ENCODE data around the gene SPSB2. TPM values are rescaled to one million over a fixed set of nuclear protein-coding genes. Genes with fewer than 3 reads are reported as not detected.

The SPSB2 gene
- total and polyA plus RNA-seq, 9 of the 15 experiments (the other 6 are each of a cell fraction or from before 2014, with no cell fraction given) = 0.10 to 10.6 (median 1.9) TPM

GRCh38 chr12:6843118-6843902, 29.8 kb downstream of the SPSB2 start (continued):
- TF ChIP-seq NR0B1 (IDR thresholded peaks at IDR 0.05; ENCODE audit: partially characterized antibody) = no peak
- TF ChIP-seq SAFB2 (IDR thresholded peaks at IDR 0.05; ENCODE audit: borderline replicate concordance, low read depth, low read length, severe bottlenecking) = no peak
- TF ChIP-seq TAF1 (IDR thresholded peaks at IDR 0.05; ENCODE audit: control insufficient read depth, extremely low read depth, insufficient read depth, low read length, severe bottlenecking) = no peak
- TF ChIP-seq ZNF740 (CRISPR knock-in tag; IDR thresholded peaks at IDR 0.05) = peak; percentile 46; the same call in 1 of the 2 replicates
- no peak for TF ChIP-seq ZNF740 (tag; IDR thresholded peaks at IDR 0.05)
- peak; percentile 58 for TF ChIP-seq ZNF592 (IDR thresholded peaks at IDR 0.05)
- TF ChIP-seq ZNF444 (CRISPR knock-in tag; IDR thresholded peaks at IDR 0.05) = no peak
- no peak for TF ChIP-seq BRF2 (IDR thresholded peaks at IDR 0.05; ENCODE audit: borderline replicate concordance, insufficient read depth, insufficient read length)
- no peak for TF ChIP-seq MED1 (CRISPR knock-in tag; IDR thresholded peaks at IDR 0.05; ENCODE audit: borderline replicate concordance)
- no peak for TF ChIP-seq DEAF1 (CRISPR knock-in tag; IDR thresholded peaks at IDR 0.05)
- no peak for TF ChIP-seq RBM34 (IDR thresholded peaks at IDR 0.05; ENCODE audit: borderline replicate concordance, insufficient read depth, low read length)
- TF ChIP-seq TFAP4 (CRISPR knock-in tag; IDR thresholded peaks at IDR 0.05; ENCODE audit: borderline replicate concordance) = peak; percentile 14; the same call in 1 of the 2 replicates
- TF ChIP-seq MAX (CRISPR knock-in tag; IDR thresholded peaks at IDR 0.05) = peak; percentile 95

All from K562 (cell line).